Effector memory CD8-positive, alpha-beta T cell (primary cell): Measurements from ENCODE around the gene YJEFN3.

Experiments
- ATAC-seq: fragments of 150-1000 bp; cut with Tn5 transposase; replicated peaks from 2 replicates; pipeline ENCODE4 v1.10.0; 2021; ENCODE audit warnings: mild to moderate bottlenecking, moderate library complexity
- DNase-seq, 3 experiments: peaks; one replicate each; pipeline ENCODE4 v3.0.0; 2021
- H3K27ac Mint-ChIP-seq, 2 donors: one replicate each; pipeline ENCODE4 v1.8.0; 2022; ENCODE audit warnings: mild to moderate bottlenecking in 2 of 2, mixed read lengths in 2 of 2, moderate library complexity in 2 of 2
- H3K27me3 Mint-ChIP-seq, 2 donors: one replicate each; pipeline ENCODE4 v1.8.0; 2022; ENCODE audit warnings: mixed read lengths in 2 of 2
- H3K36me3 Mint-ChIP-seq: one replicate; pipeline ENCODE4 v1.8.0; 2022; ENCODE audit warnings: mild to moderate bottlenecking, moderate library complexity, mixed read lengths; ENCODE audit not compliant: insufficient read depth
- H3K4me1 Mint-ChIP-seq, 2 donors: one replicate each; pipeline ENCODE4 v1.8.0; 2022; ENCODE audit warnings: low read depth in 2 of 2, mixed read lengths in 2 of 2
- H3K4me3 Mint-ChIP-seq, 2 donors: one replicate each; pipeline ENCODE4 v1.8.0; 2022; ENCODE audit warnings: mild to moderate bottlenecking in 2 of 2, mixed read lengths in 2 of 2, moderate library complexity in 2 of 2
- H3K9me3 Mint-ChIP-seq, 2 donors: one replicate each; pipeline ENCODE4 v1.8.0; 2022; ENCODE audit warnings: mixed read lengths in 2 of 2

Gene YJEFN3

GRCh38 chr19:19541616-19542015 is 12.9 kb downstream of the YJEFN3 start:
- DNase-seq (no peak), ATAC-seq (no peak)
- Mint-ChIP-seq H3K27ac (peak overlapping the region; percentile 19 to 59), H3K9me3 (no peaks in the 10 kb centered on the region), H3K4me3 (peak overlapping the region; percentile 77 to 83), H3K27me3 (peaks cover 7 to 9% of the 10 kb centered on the region in 2 donors), H3K36me3 (peaks cover 10% of the 10 kb centered on the region), H3K4me1 (peaks cover 24% of the 10 kb centered on the region in 2 donors)

- Mint-ChIP-seq H3K36me3 (peaks cover 9% of the 10 kb centered on the region), H3K4me3 (peak overlapping the region in 1 of 2 donors; percentile 29), H3K9me3 (no peaks in the 10 kb centered on the region), H3K27me3 (peaks cover 7 to 9% of the 10 kb centered on the region in 2 donors), H3K4me1 (peaks cover 20 to 23% of the 10 kb centered on the region in 2 donors), H3K27ac (no peak overlapping the region)
- ATAC-seq (no peak), DNase-seq (no peak)
These were observed 13.8 kb downstream of the YJEFN3 start for GRCh38 chr19:19542507-19542906.

- Mint-ChIP-seq H3K36me3 (peaks cover 7% of the 10 kb centered on the region), H3K27ac (no peak overlapping the region), H3K27me3 (peaks cover 7 to 9% of the 10 kb centered on the region in 2 donors), H3K4me3 (no peak overlapping the region), H3K9me3 (no peaks in the 10 kb centered on the region), H3K4me1 (peaks cover 15 to 20% of the 10 kb centered on the region in 2 donors)
- no peak for ATAC-seq
- no peak for DNase-seq
These were observed 14.4 kb downstream of the YJEFN3 start for GRCh38 chr19:19543101-19543500.

- Mint-ChIP-seq H3K27ac (no peak overlapping the region), H3K4me3 (no peak overlapping the region)
These were observed 14.9 kb downstream of the YJEFN3 start for GRCh38 chr19:19543640-19544039.

GRCh38 chr19:19544257-19544953 is 15.7 kb downstream of the YJEFN3 start:
- Mint-ChIP-seq H3K36me3 (peaks cover under 1% of the 10 kb centered on the region), H3K9me3 (no peaks in the 10 kb centered on the region), H3K27me3 (peaks cover 0 to 9% of the 10 kb centered on the region in 2 donors), H3K4me1 (peaks cover 8 to 12% of the 10 kb centered on the region in 2 donors), H3K27ac (no peak overlapping the region), H3K4me3 (no peak overlapping the region)
- no peak for ATAC-seq
- no peak for DNase-seq

More at GRCh38 chr19:19543640-19544039, 14.9 kb downstream of the YJEFN3 start:
- peaks cover 7% of the 10 kb centered on the region for H3K36me3 Mint-ChIP-seq
- peaks cover 13 to 18% of the 10 kb centered on the region in 2 donors for H3K4me1 Mint-ChIP-seq
- H3K27me3 Mint-ChIP-seq = peaks cover 5 to 7% of the 10 kb centered on the region in 2 donors
- ATAC-seq (no peak), DNase-seq (no peak)
- no peaks in the 10 kb centered on the region for H3K9me3 Mint-ChIP-seq

GRCh38 chr19:19544954-19545591 is 16.4 kb downstream of the YJEFN3 start:
- DNase-seq (no peak), ATAC-seq (no peak)
- H3K4me1 Mint-ChIP-seq = peaks cover 6 to 12% of the 10 kb centered on the region in 2 donors
- no peak overlapping the region for H3K27ac Mint-ChIP-seq
- H3K27me3 Mint-ChIP-seq = peaks cover 0 to 10% of the 10 kb centered on the region in 2 donors
- H3K4me3 Mint-ChIP-seq = no peak overlapping the region
- no peaks in the 10 kb centered on the region for H3K36me3 Mint-ChIP-seq
- H3K9me3 Mint-ChIP-seq = no peaks in the 10 kb centered on the region

- Mint-ChIP-seq H3K4me3 (no peak overlapping the region), H3K27me3 (peaks cover 0 to 10% of the 10 kb centered on the region in 2 donors), H3K9me3 (no peaks in the 10 kb centered on the region), H3K4me1 (peaks cover 3 to 9% of the 10 kb centered on the region in 2 donors), H3K36me3 (no peaks in the 10 kb centered on the region), H3K27ac (no peak overlapping the region)
- DNase-seq (no peak), ATAC-seq (no peak)
These were observed 17.0 kb downstream of the YJEFN3 start for GRCh38 chr19:19545707-19546106.

- ATAC-seq = no peak
- peaks cover 0 to 4% of the 10 kb centered on the region in 2 donors for H3K4me1 Mint-ChIP-seq
- no peak overlapping the region for H3K4me3 Mint-ChIP-seq
- no peaks in the 10 kb centered on the region for H3K36me3 Mint-ChIP-seq
- no peak for DNase-seq
- peaks cover 0 to 10% of the 10 kb centered on the region in 2 donors for H3K27me3 Mint-ChIP-seq
- no peaks in the 10 kb centered on the region for H3K9me3 Mint-ChIP-seq
- no peak overlapping the region for H3K27ac Mint-ChIP-seq
These were observed 18.0 kb downstream of the YJEFN3 start for GRCh38 chr19:19546751-19547162.

- Mint-ChIP-seq H3K9me3 (no peaks in the 10 kb centered on the region), H3K4me1 (no peaks in the 10 kb centered on the region), H3K36me3 (no peaks in the 10 kb centered on the region), H3K27me3 (peaks cover 0 to 10% of the 10 kb centered on the region in 2 donors), H3K4me3 (no peak overlapping the region), H3K27ac (no peak overlapping the region)
- ATAC-seq (no peak), DNase-seq (no peak)
These were observed 19.1 kb downstream of the YJEFN3 start for GRCh38 chr19:19547674-19548336.

GRCh38 chr19:19548915-19549759 is 20.4 kb downstream of the YJEFN3 start:
- Mint-ChIP-seq H3K36me3 (peaks cover 1% of the 10 kb centered on the region), H3K4me1 (no peaks in the 10 kb centered on the region), H3K4me3 (no peak overlapping the region), H3K27ac (no peak overlapping the region), H3K27me3 (peaks cover 0 to 10% of the 10 kb centered on the region in 2 donors), H3K9me3 (no peaks in the 10 kb centered on the region)
- no peak for DNase-seq
- no peak for ATAC-seq

GRCh38 chr19:19549804-19550464 is 21.2 kb downstream of the YJEFN3 start:
- H3K36me3 Mint-ChIP-seq = peaks cover 4% of the 10 kb centered on the region
- no peak for DNase-seq
- no peaks in the 10 kb centered on the region for H3K9me3 Mint-ChIP-seq
- H3K4me3 Mint-ChIP-seq = no peak overlapping the region
- no peak for ATAC-seq
- H3K27ac Mint-ChIP-seq = no peak overlapping the region
- H3K27me3 Mint-ChIP-seq = peaks cover 0 to 10% of the 10 kb centered on the region in 2 donors
- peaks cover 0 to 4% of the 10 kb centered on the region in 2 donors for H3K4me1 Mint-ChIP-seq

- no peak overlapping the region for H3K27ac Mint-ChIP-seq
These were observed 21.8 kb downstream of the YJEFN3 start for GRCh38 chr19:19550485-19550929.

More at GRCh38 chr19:19550485-19550929, 21.8 kb downstream of the YJEFN3 start:
- no peak overlapping the region for H3K4me3 Mint-ChIP-seq
- peaks cover 0 to 4% of the 10 kb centered on the region in 2 donors for H3K4me1 Mint-ChIP-seq
- peaks cover 4% of the 10 kb centered on the region for H3K36me3 Mint-ChIP-seq
- H3K27me3 Mint-ChIP-seq = peaks cover 0 to 10% of the 10 kb centered on the region in 2 donors
- H3K9me3 Mint-ChIP-seq = no peaks in the 10 kb centered on the region
- DNase-seq (no peak), ATAC-seq (no peak)
